GM19324 (cell line): ENCODE results near the gene FGR.
"Not testable (repeated sequence)": the region's sequence is repeated elsewhere in the genome, so short reads cannot be mapped to it uniquely, and the experiment has no call there.

Experiments
- ATAC-seq: cut with Tn5 transposase; IDR thresholded peaks from one replicate; pipeline ENCODE4 v1.9.1; 2021; ENCODE audit warnings: mild to moderate bottlenecking, moderate library complexity; ENCODE audit not compliant: unreplicated experiment, low FRiP score

The FGR gene

DNA sequence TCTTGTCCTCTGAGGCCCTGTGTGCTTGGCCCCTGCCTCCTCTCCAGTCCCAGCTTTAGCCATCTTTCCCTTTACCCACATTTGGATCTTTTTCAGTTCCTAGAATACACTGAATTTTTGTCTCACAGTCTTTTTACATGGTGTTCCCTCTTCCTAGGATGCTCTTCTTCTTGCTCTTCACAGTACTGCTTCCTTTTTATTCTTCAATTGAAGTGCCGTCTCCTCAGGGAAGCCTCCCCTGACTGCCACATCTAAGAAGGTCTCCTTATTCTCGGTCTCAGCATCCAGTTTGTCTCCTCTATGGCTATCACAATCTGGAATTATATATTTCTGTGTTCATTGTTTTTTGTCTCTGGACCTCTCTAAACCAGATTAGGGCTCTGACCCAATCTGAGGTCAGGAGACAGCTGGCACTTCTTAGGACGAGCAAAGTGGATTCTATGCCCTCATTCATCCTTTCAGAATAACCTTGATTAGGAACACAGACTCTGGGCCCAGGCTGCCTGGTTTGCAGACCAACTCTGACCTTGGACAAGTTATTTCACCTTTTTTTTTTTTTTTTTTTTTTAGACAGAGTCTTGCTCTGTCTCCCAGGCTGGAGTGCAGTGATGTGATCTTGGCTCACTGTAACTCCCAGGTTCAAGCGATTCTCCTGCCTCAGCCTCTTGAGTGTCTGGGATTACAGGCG, 3.2 kb upstream of the FGR start:
- ATAC-seq, result no peak

GRCh38 chr1:27635396-27636142, 584 bp upstream of the FGR start:
- no peak for ATAC-seq

GRCh38 chr1:27634177-27634984, 604 bp downstream of the FGR start:
- no peak for ATAC-seq

DNA sequence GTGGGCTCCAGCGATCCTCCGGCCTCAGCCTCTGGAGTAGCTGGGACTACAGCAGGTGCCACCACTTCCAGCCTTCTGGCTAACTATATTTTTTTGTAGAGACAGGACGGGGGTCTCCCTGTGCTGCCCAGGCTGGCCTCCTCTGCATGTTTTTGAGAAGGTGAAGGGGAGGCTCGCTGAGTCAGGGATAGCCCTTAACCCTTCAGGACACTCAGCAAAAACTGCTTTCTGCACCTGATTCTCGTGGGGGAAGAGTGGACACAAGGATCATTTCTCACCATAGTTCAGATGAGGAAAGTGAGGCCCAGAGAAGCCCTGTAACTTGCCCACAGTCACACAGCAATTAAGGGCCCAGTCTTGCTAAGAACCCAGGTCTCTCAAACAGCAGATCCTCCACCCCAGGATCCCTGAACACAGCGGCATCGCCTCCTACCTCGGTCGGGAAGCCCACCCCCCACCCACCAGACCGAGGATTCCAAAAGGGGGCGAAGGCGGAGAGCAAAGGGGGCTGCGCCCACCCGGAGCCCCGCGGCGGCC, 1.3 kb downstream of the FGR start:
- ATAC-seq, result no peak

DNA sequence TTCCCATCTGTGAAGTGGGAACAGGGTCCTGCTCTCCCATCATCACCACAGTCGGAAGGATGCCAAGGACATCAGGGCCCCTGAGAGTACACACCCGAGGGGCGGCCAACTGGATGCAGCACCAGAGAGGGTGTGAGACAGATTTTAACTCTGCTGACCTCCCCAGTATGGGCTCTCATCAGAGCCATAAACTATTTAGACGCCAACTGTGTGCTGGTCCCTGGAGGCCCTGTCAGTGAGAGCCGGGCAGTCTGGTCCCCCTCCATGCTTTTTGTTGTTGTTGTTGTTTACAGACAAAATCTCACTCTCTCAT, 1.7 kb downstream of the FGR start:
- peak; percentile 3 for ATAC-seq

- peak; percentile 32 for ATAC-seq
Observed at GRCh38 chr1:27632387-27633297, 2.3 kb downstream of the FGR start.

DNA sequence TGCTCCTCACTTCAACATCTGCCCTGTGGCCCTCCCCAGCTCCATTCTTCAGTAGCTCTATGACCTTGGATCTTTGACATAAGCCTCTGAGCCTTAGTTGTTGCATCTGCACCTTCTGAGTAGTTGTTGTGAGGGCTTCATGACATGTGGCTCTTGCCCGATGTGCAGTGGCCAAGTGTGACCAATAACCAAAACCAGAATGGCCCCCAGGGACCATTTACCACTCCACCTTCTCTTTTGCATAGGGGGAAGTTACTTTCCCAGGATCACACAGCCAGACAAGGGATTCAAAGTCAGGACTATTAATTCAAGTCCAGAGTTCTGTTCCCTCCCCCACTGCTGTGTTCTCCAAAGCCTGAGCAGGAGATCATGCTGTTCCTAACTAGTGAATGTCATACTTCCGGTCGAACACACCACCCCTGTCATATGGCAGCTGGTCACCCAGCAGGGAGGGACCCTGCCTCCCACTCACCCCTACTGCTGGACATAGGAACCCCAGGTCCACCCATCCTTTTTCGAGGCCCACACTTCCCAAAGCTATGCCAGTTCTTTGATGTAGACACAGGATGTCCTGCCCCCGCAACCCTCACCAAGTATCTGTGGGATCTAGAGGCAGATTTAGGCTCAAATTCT, 4.0 kb downstream of the FGR start:
- no peak for ATAC-seq

DNA sequence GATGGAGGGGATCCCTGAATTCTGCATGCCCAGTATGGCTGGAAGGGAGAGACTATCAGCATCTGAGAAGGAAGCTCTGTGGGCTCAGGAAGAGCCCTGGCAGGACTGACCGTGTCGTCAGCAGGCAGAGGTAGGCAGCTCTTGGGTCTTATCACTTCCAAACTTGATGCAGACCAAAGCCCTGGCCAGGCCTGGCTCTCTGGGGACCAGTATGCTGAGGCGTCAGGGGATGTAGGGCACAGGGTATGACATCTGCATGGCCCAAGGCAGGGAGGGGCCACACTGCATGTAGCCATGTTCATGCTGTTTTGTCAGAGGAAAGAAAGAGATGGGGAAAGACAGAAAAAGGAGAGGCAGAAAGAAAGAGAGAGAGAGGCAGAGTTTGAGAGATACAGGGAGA, 6.3 kb downstream of the FGR start:
- no peak for ATAC-seq

DNA sequence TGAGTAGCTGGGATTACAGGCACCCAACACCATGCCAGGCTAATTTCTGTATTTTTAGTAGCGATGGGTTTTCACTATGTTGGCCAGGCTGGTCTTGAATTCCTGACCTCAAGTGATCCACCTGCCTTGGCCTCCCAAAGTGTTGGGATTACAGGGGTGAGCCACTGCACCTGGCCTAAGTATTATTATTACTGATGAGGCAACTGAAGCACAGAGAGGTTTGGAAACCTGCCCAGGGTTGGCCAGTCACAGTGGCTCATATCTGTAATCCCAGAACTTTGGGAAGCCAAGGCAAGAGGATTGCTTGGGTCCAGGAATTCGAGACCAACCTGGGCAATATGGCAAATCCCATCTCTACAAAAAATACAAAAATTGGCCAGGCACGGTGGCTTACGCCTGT, 7.3 kb downstream of the FGR start:
- not testable (repeated sequence) for ATAC-seq

- ATAC-seq, result no peak
Observed at GRCh38 chr1:27627061-27627460, 7.9 kb downstream of the FGR start.

DNA sequence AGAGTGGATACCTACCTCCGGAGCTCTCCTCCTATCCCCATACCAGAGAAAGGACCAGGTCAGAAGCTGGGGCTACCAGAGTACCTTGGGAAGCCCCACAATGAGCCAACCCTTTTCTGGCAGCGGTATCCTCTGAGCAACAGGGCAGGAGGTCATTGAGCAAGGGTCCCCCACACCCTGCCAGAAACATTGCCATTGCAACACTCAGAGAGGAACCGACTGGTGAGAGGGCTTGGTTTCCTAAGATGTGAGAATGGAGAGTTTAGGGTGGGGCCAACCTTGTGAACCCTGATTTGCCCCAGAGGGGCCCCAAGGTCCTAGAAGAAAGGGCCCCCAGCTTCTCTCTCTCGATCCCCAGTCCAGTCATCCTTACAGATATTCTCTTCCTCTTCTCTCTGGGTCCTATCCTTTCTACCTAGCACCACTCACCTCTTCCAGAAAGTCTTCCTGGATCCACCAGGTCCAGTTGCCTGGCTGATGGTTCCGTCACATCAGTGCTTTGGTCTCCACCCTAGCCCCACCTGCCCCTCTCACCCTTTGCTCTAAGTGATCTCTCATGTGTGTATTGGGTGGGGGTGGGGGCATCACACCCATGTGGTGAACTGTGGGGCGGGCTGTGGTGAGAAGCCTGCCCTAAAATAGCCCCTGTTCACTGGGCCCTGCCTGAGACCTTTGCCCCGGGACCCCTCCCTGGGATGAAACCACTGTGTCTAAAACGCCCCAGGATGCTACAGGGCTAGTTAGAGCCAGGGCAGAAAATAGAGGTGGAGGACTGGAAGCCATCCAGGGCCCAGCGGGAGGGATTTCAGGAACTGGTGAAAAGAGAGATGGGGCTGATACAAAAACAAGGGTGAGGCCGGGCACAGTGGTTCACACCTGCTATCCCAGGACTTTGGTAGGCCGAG, 8.7 kb downstream of the FGR start:
- no peak for ATAC-seq

DNA sequence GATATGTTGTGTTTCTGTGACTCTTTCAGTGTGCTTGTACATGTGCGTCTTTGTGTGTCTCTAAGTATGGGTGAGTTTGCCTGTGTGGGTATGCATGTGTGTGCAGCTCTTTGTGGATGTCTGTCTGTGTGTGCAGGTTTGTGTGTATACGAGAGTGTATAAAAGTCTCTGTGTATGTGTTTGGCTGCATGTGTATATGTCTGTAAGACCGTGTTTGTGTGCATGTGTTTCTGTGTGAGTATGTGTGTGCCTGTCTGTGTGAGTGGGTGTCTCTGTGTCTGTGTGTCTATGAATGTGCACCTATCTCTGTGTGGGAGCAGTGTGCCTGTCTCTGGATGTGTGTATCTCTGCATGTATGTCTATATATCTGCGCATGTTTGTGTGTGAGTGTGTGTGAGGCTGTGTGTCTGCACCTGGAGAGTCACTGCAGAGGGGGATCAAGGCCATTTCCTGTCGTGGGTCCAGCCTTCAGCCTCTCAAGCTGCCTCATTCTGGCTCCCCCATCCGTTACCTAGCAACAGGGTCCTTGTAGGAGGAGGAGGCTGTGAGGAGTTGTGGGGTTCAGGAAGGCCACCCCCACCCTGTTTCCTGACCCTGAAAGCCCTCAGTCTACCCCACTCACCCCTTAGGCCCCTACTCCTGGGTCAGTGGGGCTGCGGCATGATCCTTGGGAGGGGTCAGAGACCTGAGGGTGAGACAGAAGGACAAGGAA, 10.4 kb downstream of the FGR start:
- ATAC-seq, result peak; percentile 19

DNA sequence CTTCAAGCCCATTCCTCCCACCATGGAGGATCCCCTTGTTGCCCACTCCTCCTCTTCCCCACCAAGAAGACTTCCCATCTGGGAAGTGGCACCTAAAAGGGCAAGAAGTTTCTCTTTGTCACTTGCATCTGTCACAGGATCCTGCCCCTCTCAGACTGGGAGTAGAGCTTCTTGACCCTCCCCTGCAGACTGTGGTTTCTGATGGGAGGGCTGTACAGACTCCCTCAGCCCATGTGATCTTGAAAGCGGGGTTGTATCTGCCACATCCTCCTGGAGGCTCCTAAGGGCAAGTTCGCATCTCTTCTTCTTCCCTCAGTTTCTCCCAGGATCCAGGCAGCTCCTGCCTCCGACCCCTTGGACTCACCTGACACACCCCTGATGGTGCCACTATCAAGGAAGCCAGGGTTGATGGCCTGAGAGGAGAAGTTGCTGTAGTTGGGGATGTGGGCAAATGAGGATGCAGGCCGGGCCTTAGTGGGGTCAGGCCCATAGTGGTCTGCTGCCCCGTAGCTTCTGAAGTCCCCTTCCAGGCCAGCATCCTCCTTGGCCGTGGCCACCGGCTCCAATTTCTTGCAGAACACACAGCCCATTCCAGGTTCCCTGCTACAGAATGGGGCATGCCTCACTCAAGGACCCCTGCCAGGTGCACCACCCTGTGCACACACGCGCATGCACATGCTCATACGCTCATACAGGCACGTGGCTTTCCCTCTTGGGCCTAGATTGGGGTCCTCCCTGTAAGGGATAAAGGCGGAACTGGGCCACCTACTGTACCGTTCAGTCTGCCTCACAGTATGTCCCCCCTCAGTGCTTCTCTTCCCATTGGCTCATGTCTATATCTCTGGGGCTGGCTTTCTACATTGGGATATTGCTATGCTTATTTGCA, 11.4 kb downstream of the FGR start:
- ATAC-seq, result no peak

DNA sequence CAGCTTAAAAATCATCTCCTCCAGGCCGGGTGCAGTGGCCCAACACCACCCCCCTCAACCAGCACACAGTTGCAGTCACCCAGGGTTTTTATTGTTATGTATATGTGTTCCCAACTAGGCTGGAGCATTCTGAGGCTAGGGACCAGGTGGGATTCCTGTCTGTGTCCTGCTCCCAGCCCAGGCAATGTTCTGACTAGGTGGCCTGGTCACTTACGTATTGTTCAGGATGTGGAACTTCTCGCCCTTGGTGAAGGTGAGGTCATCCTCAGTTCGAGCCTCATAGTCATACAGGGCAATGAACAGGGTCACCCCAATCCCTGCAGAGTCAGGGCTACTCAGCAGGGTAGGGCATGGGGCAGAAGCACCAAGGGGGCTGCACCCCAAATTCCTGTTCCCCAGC, 12.2 kb downstream of the FGR start:
- no peak for ATAC-seq

DNA sequence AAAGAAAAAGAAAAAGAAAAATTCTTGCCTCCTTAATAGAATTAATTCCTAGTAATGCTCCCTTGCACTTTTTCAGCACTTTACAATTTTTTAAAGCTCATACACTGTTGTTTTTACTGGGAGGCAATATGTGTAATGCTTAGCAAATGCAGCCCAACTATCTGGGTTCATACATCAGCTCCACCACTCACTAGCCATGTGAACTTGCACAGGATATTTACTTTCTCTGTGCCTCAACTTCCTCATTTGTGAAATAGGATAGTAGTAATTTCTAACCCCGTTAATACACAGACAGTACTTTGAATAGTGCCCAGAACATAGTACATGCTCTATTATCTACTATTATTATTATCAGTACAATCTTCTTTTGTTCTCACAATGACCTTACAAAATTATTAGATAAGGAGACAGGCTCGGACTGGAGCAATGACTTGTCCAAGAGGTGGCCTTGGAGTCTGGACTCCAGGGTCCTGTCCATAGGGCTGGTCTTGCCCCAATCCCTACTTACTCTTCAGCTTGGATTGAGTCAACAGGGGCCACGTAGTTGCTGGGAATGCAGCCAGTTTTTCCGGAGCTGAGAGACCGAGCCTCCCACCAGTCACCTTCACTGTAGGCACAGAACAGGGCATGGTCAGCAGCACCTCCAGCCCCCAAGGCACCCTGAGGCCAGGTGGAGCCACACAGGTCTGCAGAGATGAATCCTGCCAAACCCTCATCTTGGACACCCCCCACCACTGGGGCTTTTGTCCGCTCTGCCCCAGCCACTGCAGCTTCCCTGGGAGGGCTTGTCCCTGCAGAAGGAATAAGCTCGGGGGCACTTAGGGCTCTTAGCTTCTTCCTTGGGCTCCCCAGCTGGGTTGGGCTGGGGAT, 13.7 kb downstream of the FGR start:
- ATAC-seq, result no peak

- ATAC-seq, result not testable (repeated sequence)
Observed at GRCh38 chr1:27619782-27620438, 15.1 kb downstream of the FGR start.
